Measurements from ENCODE around the gene COL4A5.
"Not testable (repeated sequence)": the region's sequence is repeated elsewhere in the genome, so short reads cannot be mapped to it uniquely, and the experiment has no call there.

Gene COL4A5

DNA sequence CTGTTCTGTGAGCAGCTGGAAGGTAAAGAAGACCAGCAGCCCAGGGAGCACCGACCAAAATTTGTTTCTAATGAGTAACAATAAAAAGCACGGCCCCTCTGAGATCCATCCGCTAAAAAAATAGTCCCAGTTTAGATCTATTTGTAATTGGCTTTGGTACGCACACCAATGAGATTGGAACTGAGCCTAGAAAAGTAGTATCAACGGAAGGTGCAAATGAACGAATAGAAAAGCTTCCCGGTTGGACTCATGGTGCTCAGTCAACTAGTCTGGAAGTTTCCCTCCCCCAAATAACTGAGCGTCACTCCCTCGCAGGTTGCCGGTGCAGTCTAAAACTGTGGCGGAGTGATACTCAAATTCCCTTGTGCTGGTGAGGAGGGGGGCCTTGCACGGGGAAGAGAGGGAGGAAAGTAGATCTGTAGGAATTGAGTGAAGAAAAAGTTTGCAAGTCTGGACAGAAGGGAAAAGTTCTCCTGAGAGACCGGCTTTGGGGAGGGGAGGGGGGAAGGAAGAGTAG, at the start of gene COL4A5:
Gene COL4A5 (plus strand): TSS at position 413 of the 517 bp plus-strand sequence. CDS start 288 bp downstream, outside the sequence.
- Histone ChIP-seq H3K9me3 (ENCODE audit: low read length) (no peaks in the 10 kb centered on the region), H3K4me1 (ENCODE audit: insufficient read depth, low read length) (no peaks in the 10 kb centered on the region), H2AFZ (ENCODE audit: low read depth, low read length) (peak within 1 kb of the TSS; percentile 80), H3K4me3 (ENCODE audit: low read length) (peak within 1 kb of the TSS; percentile 69), H3K36me3 (ENCODE audit: insufficient read depth, low read length) (no peaks in the 10 kb centered on the region), H3K27me3 (ENCODE audit: insufficient read depth, low read length) (no peaks in the 10 kb centered on the region)

DNA sequence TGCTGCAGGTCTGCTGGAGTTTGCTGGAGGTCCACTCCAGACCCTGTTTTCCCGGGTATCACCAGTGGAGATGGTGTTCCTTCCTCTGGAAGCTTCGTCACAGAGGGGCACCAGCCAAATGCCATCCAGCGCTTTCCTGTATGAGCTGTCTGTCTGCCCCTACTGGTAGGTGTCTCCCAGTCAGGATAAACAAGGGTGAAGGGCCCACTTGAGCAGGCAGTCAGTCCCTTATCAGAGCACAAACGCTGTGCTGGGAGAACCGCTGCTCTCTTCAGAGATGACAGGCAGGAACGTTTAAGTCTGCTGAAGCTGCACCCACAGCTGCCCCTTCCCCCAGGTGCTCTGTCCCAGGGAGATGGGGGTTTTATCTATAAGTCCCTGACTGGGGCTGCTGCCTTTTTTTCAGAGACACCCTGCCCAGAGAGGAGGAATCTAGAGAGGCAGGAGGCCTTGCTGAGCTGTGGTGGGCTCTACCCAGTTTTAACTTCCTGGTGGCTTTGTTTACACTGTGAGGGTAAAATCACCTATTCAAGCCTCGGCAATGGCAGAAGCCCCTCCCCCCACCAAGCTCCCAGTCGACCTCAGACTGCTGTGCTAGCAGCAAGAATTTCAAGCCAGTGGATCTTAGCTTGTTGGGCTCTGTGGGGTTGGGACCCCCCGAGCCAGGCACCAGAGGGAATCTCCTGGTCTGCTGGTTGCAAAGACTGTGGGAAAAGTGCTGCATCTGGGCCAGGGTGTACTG, 48.5 kb upstream of the COL4A5 start:
- H3K9me3 ChIP-seq (ENCODE audit: low read length); H3K27me3 ChIP-seq (ENCODE audit: insufficient read depth, low read length); H3K36me3 ChIP-seq (ENCODE audit: insufficient read depth, low read length); H3K4me1 ChIP-seq (ENCODE audit: insufficient read depth, low read length); H2AFZ ChIP-seq (ENCODE audit: low read depth, low read length); H3K4me3 ChIP-seq (ENCODE audit: low read length): not testable (repeated sequence)

DNA sequence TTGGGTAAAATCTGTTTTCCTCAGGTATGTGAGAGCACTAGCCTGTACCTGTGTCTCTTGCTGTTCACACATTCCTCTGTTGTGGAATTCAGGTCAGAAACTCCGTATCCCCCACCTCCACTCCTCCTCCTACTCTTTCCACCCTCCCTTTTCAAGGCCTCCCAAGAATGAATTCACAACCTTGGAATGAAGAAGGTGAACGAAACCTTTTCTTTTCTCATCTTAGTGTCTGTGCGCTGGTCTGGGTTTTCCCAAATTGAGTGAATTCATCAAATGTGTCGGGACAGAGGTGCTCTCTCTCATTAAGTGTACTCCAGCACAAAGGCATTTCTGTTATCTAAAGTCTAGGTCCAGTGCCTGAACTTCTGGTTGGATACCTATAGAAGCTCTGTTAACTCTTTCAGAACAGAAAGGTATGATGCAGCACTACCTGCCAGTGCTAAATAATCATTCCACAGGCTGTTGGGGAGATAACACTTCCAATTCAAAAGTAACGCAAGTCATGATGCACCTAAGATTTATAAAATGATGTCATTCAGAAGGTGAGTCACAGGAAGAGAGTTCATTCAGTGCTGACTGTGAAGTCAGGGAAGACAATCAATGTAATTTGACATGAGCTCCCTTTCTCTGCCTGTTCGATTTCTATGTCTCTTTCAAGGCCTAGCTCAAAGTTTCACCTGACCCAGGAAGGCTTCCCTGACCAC, 43.3 kb upstream of the COL4A5 start:
- no peaks in the 10 kb centered on the region for H3K27me3 ChIP-seq (ENCODE audit: insufficient read depth, low read length)
- H3K36me3 ChIP-seq (ENCODE audit: insufficient read depth, low read length): no peaks in the 10 kb centered on the region
- H2AFZ ChIP-seq (ENCODE audit: low read depth, low read length): no peak overlapping the region
- no peaks in the 10 kb centered on the region for H3K4me1 ChIP-seq (ENCODE audit: insufficient read depth, low read length)
- no peak overlapping the region for H3K4me3 ChIP-seq (ENCODE audit: low read length)
- no peaks in the 10 kb centered on the region for H3K9me3 ChIP-seq (ENCODE audit: low read length)

- Histone ChIP-seq H3K27me3 (ENCODE audit: insufficient read depth, low read length) (no peaks in the 10 kb centered on the region), H3K4me1 (ENCODE audit: insufficient read depth, low read length) (no peaks in the 10 kb centered on the region), H2AFZ (ENCODE audit: low read depth, low read length) (no peak overlapping the region), H3K9me3 (ENCODE audit: low read length) (no peaks in the 10 kb centered on the region), H3K4me3 (ENCODE audit: low read length) (no peak overlapping the region), H3K36me3 (ENCODE audit: insufficient read depth, low read length) (no peaks in the 10 kb centered on the region)
Observed at GRCh38 chrX:108396986-108397385, 42.7 kb upstream of the COL4A5 start.

GRCh38 chrX:108397627-108398391, 41.8 kb upstream of the COL4A5 start:
- no peaks in the 10 kb centered on the region for H3K36me3 ChIP-seq (ENCODE audit: insufficient read depth, low read length)
- no peaks in the 10 kb centered on the region for H3K27me3 ChIP-seq (ENCODE audit: insufficient read depth, low read length)
- H3K4me3 ChIP-seq (ENCODE audit: low read length): no peak overlapping the region
- no peaks in the 10 kb centered on the region for H3K4me1 ChIP-seq (ENCODE audit: insufficient read depth, low read length)
- no peak overlapping the region for H2AFZ ChIP-seq (ENCODE audit: low read depth, low read length)
- H3K9me3 ChIP-seq (ENCODE audit: low read length): no peaks in the 10 kb centered on the region

GRCh38 chrX:108399418-108400165, 40.0 kb upstream of the COL4A5 start:
- H3K27me3 ChIP-seq (ENCODE audit: insufficient read depth, low read length): no peaks in the 10 kb centered on the region
- H3K4me1 ChIP-seq (ENCODE audit: insufficient read depth, low read length): no peaks in the 10 kb centered on the region
- H2AFZ ChIP-seq (ENCODE audit: low read depth, low read length): no peak overlapping the region
- no peaks in the 10 kb centered on the region for H3K9me3 ChIP-seq (ENCODE audit: low read length)
- H3K4me3 ChIP-seq (ENCODE audit: low read length): no peak overlapping the region
- H3K36me3 ChIP-seq (ENCODE audit: insufficient read depth, low read length): no peaks in the 10 kb centered on the region

DNA sequence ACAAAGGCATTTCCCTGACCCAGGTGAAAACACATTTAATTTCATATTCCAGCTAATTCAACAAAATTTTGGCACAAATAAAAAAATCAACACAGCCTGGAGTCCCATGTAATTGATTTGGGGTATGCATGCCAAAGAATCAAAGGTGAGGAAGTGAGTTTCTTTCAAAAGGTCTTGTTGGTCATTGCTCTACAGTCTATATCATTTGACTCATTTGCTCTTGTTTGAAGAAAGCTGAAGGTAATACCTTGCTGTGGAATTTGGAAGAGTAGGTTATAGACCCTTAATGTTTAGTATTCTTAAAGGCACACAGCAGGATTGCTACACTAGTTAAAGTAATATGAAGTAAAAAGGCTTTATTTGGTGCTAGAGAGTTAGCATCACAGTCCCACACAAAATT, 26.9 kb upstream of the COL4A5 start:
- no peaks in the 10 kb centered on the region for H3K27me3 ChIP-seq (ENCODE audit: insufficient read depth, low read length)
- no peaks in the 10 kb centered on the region for H3K9me3 ChIP-seq (ENCODE audit: low read length)

GRCh38 chrX:108415146-108415545, 24.5 kb upstream of the COL4A5 start:
- Histone ChIP-seq H3K4me3 (ENCODE audit: low read length) (no peak overlapping the region), H3K9me3 (ENCODE audit: low read length) (no peaks in the 10 kb centered on the region), H2AFZ (ENCODE audit: low read depth, low read length) (no peak overlapping the region), H3K4me1 (ENCODE audit: insufficient read depth, low read length) (peaks cover 4% of the 10 kb centered on the region), H3K27me3 (ENCODE audit: insufficient read depth, low read length) (no peaks in the 10 kb centered on the region), H3K36me3 (ENCODE audit: insufficient read depth, low read length) (no peaks in the 10 kb centered on the region)

More for the DNA sequence above, 26.9 kb upstream of the COL4A5 start:
- H3K4me1 ChIP-seq (ENCODE audit: insufficient read depth, low read length): peaks cover 4% of the 10 kb centered on the region
- H2AFZ ChIP-seq (ENCODE audit: low read depth, low read length): no peak overlapping the region
- no peak overlapping the region for H3K4me3 ChIP-seq (ENCODE audit: low read length)
- no peaks in the 10 kb centered on the region for H3K36me3 ChIP-seq (ENCODE audit: insufficient read depth, low read length)

DNA sequence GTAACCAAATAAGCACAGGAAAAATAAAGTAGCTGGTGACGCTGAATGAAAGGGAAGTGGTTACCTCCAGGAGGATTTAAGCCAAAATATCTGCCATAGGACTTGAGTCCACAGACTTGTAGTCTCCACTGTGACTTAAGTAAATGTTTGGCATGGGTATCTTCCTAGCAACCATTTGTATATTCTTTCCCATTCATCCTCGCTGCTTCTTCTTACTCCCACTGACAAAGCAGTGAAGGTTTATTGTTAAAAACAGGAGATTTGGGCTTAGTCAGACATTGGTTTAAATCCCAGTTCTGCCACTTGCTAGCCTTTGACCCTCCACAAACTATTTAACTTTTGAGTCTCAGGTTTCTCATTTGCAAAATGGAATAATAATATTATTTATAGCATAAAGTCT, 23.7 kb upstream of the COL4A5 start:
- Histone ChIP-seq H3K27me3 (ENCODE audit: insufficient read depth, low read length) (no peaks in the 10 kb centered on the region), H3K9me3 (ENCODE audit: low read length) (no peaks in the 10 kb centered on the region), H3K4me1 (ENCODE audit: insufficient read depth, low read length) (peaks cover 4% of the 10 kb centered on the region), H3K4me3 (ENCODE audit: low read length) (no peak overlapping the region), H2AFZ (ENCODE audit: low read depth, low read length) (no peak overlapping the region), H3K36me3 (ENCODE audit: insufficient read depth, low read length) (no peaks in the 10 kb centered on the region)

- Histone ChIP-seq H3K9me3 (ENCODE audit: low read length) (no peaks in the 10 kb centered on the region), H3K4me1 (ENCODE audit: insufficient read depth, low read length) (peaks cover 4% of the 10 kb centered on the region), H2AFZ (ENCODE audit: low read depth, low read length) (no peak overlapping the region), H3K36me3 (ENCODE audit: insufficient read depth, low read length) (no peaks in the 10 kb centered on the region), H3K27me3 (ENCODE audit: insufficient read depth, low read length) (no peaks in the 10 kb centered on the region), H3K4me3 (ENCODE audit: low read length) (no peak overlapping the region)
Observed at GRCh38 chrX:108417257-108417656, 22.4 kb upstream of the COL4A5 start.

DNA sequence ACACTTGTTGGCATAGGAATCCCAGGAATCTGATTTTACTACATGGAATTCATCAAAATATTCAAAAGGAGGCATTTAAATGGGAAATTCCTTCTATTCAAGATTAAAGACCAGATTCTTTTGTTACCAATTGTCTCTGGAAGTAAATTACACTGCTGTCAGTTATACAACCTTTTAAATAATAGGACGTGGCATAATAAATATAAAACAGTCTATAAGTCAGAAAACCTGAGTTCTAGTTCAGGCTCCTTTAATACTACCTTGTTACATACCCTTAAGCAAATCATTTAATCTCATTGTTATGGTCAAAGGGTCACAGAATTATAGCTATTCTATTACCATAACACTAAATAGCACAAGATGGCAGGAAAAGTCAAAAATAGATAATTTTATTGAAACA, 20.2 kb upstream of the COL4A5 start:
- Histone ChIP-seq H3K27me3 (ENCODE audit: insufficient read depth, low read length) (no peaks in the 10 kb centered on the region), H3K4me1 (ENCODE audit: insufficient read depth, low read length) (peaks cover 4% of the 10 kb centered on the region), H3K4me3 (ENCODE audit: low read length) (no peak overlapping the region), H2AFZ (ENCODE audit: low read depth, low read length) (no peak overlapping the region), H3K36me3 (ENCODE audit: insufficient read depth, low read length) (no peaks in the 10 kb centered on the region), H3K9me3 (ENCODE audit: low read length) (no peaks in the 10 kb centered on the region)

- H3K9me3 ChIP-seq (ENCODE audit: low read length): no peaks in the 10 kb centered on the region
- no peak overlapping the region for H2AFZ ChIP-seq (ENCODE audit: low read depth, low read length)
- no peak overlapping the region for H3K4me3 ChIP-seq (ENCODE audit: low read length)
- H3K27me3 ChIP-seq (ENCODE audit: insufficient read depth, low read length): no peaks in the 10 kb centered on the region
- peaks cover 4% of the 10 kb centered on the region for H3K4me1 ChIP-seq (ENCODE audit: insufficient read depth, low read length)
- H3K36me3 ChIP-seq (ENCODE audit: insufficient read depth, low read length): no peaks in the 10 kb centered on the region
Observed at GRCh38 chrX:108420481-108420880, 19.2 kb upstream of the COL4A5 start.
